Testis (tissue), 3 donors: ENCODE results near the gene NPIPA3. TPM values are rescaled to one million over a fixed set of nuclear protein-coding genes. Genes with fewer than 3 reads are reported as not detected.
"Not testable (repeated sequence)": the region's sequence is repeated elsewhere in the genome, so short reads cannot be mapped to it uniquely, and the experiment has no call there.

Experiments used
- DNase-seq: peaks from one replicate; pipeline ENCODE4 v3.0.0-alpha.2; 2019
- H3K27ac ChIP-seq, 2 donors: fragments of 200-600 bp; sonication (generic); one replicate each; pipeline ENCODE4 v1.5.1; 2019
- H3K27me3 ChIP-seq: fragments of 200-600 bp; sonication (generic); one replicate; pipeline ENCODE4 v1.5.1; 2019
- H3K36me3 ChIP-seq: fragments of 200-600 bp; sonication (generic); one replicate; pipeline ENCODE4 v1.5.1; 2017; ENCODE audit warnings: low read depth; ENCODE audit errors: missing control alignments
- H3K4me1 ChIP-seq: fragments of 200-600 bp; sonication (generic); one replicate; pipeline ENCODE4 v1.5.1; 2019
- H3K4me3 ChIP-seq, 2 donors: fragments of 200-600 bp; sonication (generic); one replicate each; pipeline ENCODE4 v1.5.1; 2017 to 2019
- H3K9me3 ChIP-seq: fragments of 200-600 bp; sonication (generic); one replicate; pipeline ENCODE4 v1.5.1; 2017
- POLR2A ChIP-seq: fragments of 450-650 bp; IDR thresholded peaks from one replicate; pipeline ENCODE4 v1.6.1; 2017; ENCODE audit warnings: antibody characterized with exemption, mild to moderate bottlenecking, moderate library complexity
- WGBS, 2 donors: methylation state at CpG; one replicate each; pipeline ENCODE4 v1.1.5; 2018; 5-methylcytosine and 5-hydroxymethylcytosine counted together
- intact Hi-C: fragments of 100-400 bp; cut with DNase I; formaldehyde crosslinking; loops from one replicate; pipeline ENCODE4 v1.15.1; 2023; ENCODE audit warnings: low total_unique reads
- polyA plus RNA-seq: library from polyadenylated mRNA; stranded (reverse); fragments of 350-450 nt; fragmentation: Illumina TruSeq; extraction: RNeasy Lipid Tissue Mini Kit (QIAGEN cat#74804); gene quantifications from one replicate; pipeline ENCODE4 v1.2.3, GENCODE V29; 2014; ENCODE audit warnings: low read depth, low replicate concordance; ENCODE audit not compliant: insufficient read depth
- total RNA-seq, 2 donors: library from RNA; depleted of rRNA; stranded (reverse); fragments of >200 nt; gene quantifications; one replicate each; pipeline ENCODE4 v1.2.3, GENCODE V29; 2016
- TF ChIP-seq, protein P1 (sequence below), 3 experiments: fragments of 450-650 bp in 2 of 3; fragments of 200-600 bp in 1 of 3; sonication (generic) in 1 of 3; IDR thresholded peaks; one replicate each; pipeline ENCODE4 v1.5.1; 2016 to 2019; ENCODE audit warnings: antibody characterized with exemption in 3 of 3, mild to moderate bottlenecking in 2 of 3, moderate library complexity in 1 of 3

Gene NPIPA3
- total and polyA plus RNA-seq, 3 donors from 2014 or later: 1.9 to 4.5 (median 4.2) TPM

DNA sequence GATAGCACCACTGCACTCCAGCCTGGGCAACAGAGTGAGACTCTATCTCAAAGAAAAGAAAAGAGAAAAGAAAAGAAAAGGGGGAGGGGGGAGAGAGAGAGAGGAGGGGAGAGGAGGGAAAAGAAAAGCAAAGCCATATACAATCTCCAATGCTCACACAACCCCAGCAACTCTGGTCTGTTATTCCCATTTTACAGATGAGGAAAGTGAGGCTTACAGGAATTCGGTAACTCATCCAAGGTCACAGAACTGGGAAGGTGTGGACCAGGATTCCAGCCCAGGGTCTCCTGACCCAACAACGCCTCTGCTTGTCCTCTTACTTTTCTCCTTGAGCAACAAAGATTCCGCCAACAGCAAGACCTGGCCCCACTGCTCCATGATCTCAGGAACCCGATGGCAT lies 22.1 kb upstream of the NPIPA3 start:
- H3K4me3 ChIP-seq: no peak overlapping the region
- H3K9me3 ChIP-seq: no peaks in the 10 kb centered on the region
- WGBS, 2 donors: 89 to 98% methylated on average over 4 of the region's 4 CpGs
- no peak for TF ChIP-seq POLR2A
- TF ChIP-seq, protein P1, sequence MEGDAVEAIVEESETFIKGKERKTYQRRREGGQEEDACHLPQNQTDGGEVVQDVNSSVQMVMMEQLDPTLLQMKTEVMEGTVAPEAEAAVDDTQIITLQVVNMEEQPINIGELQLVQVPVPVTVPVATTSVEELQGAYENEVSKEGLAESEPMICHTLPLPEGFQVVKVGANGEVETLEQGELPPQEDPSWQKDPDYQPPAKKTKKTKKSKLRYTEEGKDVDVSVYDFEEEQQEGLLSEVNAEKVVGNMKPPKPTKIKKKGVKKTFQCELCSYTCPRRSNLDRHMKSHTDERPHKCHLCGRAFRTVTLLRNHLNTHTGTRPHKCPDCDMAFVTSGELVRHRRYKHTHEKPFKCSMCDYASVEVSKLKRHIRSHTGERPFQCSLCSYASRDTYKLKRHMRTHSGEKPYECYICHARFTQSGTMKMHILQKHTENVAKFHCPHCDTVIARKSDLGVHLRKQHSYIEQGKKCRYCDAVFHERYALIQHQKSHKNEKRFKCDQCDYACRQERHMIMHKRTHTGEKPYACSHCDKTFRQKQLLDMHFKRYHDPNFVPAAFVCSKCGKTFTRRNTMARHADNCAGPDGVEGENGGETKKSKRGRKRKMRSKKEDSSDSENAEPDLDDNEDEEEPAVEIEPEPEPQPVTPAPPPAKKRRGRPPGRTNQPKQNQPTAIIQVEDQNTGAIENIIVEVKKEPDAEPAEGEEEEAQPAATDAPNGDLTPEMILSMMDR (IDR thresholded peaks at IDR 0.05): no peak
- no peak overlapping the region for H3K27ac ChIP-seq
- DNase-seq: no peak
- H3K4me1 ChIP-seq: no peaks in the 10 kb centered on the region
- no peaks in the 10 kb centered on the region for H3K27me3 ChIP-seq
- no peaks in the 10 kb centered on the region for H3K36me3 ChIP-seq
- intact Hi-C loops: no loop called here

DNA sequence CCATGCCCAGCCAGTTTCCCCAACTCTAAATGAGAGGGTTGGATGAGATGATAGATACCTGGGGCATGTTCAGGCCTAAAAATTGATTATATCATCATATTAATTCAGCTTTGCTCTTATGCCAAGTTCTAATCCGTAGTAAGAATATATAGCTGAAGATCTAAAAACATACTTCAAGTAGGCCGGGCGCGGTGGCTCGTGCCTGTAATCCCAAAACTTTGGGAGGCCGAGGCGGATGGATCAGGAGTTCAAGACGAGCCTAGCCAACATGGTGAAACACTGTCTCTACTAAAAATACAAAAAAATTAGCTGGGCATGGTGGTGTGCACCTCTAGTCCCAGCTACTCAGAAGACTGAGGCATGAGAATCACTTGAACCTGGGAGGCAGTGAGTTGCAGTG lies 21.1 kb upstream of the NPIPA3 start:
- H3K36me3 ChIP-seq: no peaks in the 10 kb centered on the region
- intact Hi-C loops: no loop called here
- WGBS, 2 donors: 92 to 95% methylated on average over 8 of the region's 8 CpGs
- no peaks in the 10 kb centered on the region for H3K4me1 ChIP-seq
- no peaks in the 10 kb centered on the region for H3K9me3 ChIP-seq
- TF ChIP-seq, protein P1 (IDR thresholded peaks at IDR 0.05): no peak
- no peak for TF ChIP-seq POLR2A
- DNase-seq: no peak
- no peak overlapping the region for H3K27ac ChIP-seq
- H3K27me3 ChIP-seq: no peaks in the 10 kb centered on the region
- no peak overlapping the region for H3K4me3 ChIP-seq

DNA sequence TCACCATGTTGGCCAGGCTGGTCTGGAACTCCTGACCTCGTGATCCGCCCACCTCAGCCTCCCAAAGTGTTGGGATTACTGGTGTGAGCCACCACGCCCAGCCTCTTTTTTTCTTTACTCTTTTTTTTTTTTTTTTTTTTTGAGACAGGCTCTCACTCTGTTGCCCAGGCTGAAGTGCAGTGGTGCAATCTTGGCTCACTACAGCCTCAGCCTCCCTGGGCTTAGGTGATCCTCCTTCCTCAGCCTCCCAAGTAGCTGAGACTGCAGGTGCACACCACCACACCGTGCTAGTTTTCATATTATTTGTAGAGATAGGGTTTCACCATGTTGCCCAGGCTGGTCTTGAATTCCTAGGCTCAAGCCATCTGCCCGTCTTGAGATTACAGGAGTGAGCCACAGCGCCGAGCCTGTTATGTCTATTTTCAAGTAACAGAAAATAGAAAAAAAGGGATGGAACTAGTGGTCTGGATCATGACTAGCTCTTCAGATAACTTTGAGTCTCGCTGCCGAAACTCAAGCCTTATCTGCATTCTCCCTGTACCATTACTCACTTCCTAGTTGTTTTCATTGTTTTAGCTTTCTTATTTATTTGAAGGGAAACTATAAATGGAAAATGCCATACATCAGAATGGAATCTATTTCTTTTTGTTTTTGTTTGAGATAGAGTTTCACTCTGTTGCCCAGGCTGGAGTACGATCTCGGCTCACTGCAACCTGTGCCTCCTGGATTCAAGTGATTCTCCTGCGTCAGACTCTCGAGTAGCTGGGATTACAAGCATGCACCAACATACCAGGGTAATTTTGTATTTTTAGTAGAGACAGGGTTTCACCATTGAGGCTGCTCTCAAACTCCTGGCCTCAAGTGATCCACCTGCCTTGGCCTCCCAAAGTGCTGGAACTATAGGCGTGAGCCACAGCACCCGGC lies 17.1 kb upstream of the NPIPA3 start:
- H3K27me3 ChIP-seq, DNase-seq, H3K9me3 ChIP-seq, H3K27ac ChIP-seq, H3K4me1 ChIP-seq, H3K4me3 ChIP-seq, H3K36me3 ChIP-seq, intact Hi-C loops: not testable (repeated sequence)
- 82 to 84% methylated on average over 15 of the region's 15 CpGs for WGBS, 2 donors

- no CpG with 5 or more reads among the region's 28 CpGs for WGBS, 2 donors
- DNase-seq, intact Hi-C loops, H3K36me3 ChIP-seq, H3K4me1 ChIP-seq, H3K4me3 ChIP-seq, H3K9me3 ChIP-seq, H3K27me3 ChIP-seq, H3K27ac ChIP-seq: not testable (repeated sequence)
Measured at GRCh38 chr16:14694129-14694528, 9.1 kb upstream of the NPIPA3 start, which contains the start of gene PLA2G10. TSS of gene PLA2G10 (minus strand) at chr16:14694308. CDS start at chr16:14694229, 79 bp downstream.

DNA sequence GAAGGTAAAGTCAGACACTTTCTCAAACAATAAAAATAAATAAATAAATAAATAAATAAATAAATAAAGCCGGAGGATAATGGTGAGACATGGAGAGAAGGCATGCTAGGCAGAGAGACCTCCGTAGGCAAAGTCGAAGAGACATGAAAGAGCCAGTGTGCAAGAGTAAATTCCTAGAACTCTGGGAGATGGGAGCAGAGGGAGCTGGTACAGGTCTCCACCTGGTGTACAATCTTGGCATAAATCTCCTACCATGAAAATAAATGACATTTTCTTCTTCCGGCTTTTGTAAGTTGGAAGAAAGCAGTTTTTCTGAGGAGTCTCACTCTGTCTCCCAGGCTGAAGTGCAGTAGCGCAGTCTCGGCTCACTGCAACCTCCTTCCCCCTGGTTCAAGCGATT lies 1.4 kb upstream of the NPIPA3 start:
- H3K27ac ChIP-seq, H3K36me3 ChIP-seq, intact Hi-C loops, H3K27me3 ChIP-seq, H3K4me1 ChIP-seq, DNase-seq, H3K4me3 ChIP-seq, H3K9me3 ChIP-seq: not testable (repeated sequence)
- 77% methylated on average over 3 of the region's 7 CpGs; no CpG with 5 or more reads in 1 of the 2 donors for WGBS, 2 donors

DNA sequence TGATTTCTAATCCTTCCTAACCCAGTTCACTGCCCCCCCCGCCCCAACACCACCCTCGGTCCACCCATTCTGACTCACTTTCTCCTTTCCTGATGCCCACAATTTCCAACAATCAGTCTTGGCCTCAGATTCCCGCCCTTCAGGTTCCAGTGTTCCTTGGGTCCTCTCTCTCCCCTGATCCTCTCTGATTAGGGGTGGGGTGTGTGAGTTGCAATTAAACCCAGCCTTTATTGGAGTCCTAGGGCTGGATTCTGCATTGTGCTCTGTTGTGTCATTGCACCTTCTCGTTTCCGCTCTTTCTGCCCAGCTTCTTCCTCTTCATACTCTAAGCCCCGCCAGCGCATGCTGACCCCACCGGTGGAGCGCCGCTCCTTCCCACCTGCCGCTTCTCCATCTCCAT lies 539 bp upstream of the NPIPA3 start:
- H3K27me3 ChIP-seq, H3K4me1 ChIP-seq, H3K9me3 ChIP-seq, H3K27ac ChIP-seq, H3K4me3 ChIP-seq, intact Hi-C loops, DNase-seq, H3K36me3 ChIP-seq: not testable (repeated sequence)
- no CpG with 5 or more reads among the region's 11 CpGs for WGBS, 2 donors

GRCh38 chr16:14733233-14733632 lies 30.0 kb downstream of the NPIPA3 start:
- H3K36me3 ChIP-seq, intact Hi-C loops, DNase-seq, H3K9me3 ChIP-seq, H3K27me3 ChIP-seq, H3K4me3 ChIP-seq, H3K4me1 ChIP-seq, H3K27ac ChIP-seq: not testable (repeated sequence)
- WGBS, 2 donors: no CpG with 5 or more reads among the region's 28 CpGs

- H3K4me1 ChIP-seq, intact Hi-C loops, H3K27me3 ChIP-seq, H3K36me3 ChIP-seq, DNase-seq, H3K27ac ChIP-seq, H3K9me3 ChIP-seq, H3K4me3 ChIP-seq: not testable (repeated sequence)
- no CpG with 5 or more reads among the region's 10 CpGs for WGBS, 2 donors
Measured at GRCh38 chr16:14740832-14741385, 37.7 kb downstream of the NPIPA3 start.

GRCh38 chr16:14741794-14742193 lies 38.6 kb downstream of the NPIPA3 start:
- no CpG with 5 or more reads among the region's 11 CpGs for WGBS, 2 donors
- DNase-seq, intact Hi-C loops: not testable (repeated sequence)

More at GRCh38 chr16:14741794-14742193, 38.6 kb downstream of the NPIPA3 start:
- H3K27me3 ChIP-seq, H3K4me1 ChIP-seq, H3K9me3 ChIP-seq, H3K36me3 ChIP-seq, H3K27ac ChIP-seq, H3K4me3 ChIP-seq: not testable (repeated sequence)
